HG03097 (cell line): ENCODE results near the gene MID1.

Experiments
- ATAC-seq: cut with Tn5 transposase; IDR thresholded peaks from one replicate; pipeline ENCODE4 v1.9.1; 2021; ENCODE audit not compliant: unreplicated experiment, low FRiP score

The MID1 gene

DNA sequence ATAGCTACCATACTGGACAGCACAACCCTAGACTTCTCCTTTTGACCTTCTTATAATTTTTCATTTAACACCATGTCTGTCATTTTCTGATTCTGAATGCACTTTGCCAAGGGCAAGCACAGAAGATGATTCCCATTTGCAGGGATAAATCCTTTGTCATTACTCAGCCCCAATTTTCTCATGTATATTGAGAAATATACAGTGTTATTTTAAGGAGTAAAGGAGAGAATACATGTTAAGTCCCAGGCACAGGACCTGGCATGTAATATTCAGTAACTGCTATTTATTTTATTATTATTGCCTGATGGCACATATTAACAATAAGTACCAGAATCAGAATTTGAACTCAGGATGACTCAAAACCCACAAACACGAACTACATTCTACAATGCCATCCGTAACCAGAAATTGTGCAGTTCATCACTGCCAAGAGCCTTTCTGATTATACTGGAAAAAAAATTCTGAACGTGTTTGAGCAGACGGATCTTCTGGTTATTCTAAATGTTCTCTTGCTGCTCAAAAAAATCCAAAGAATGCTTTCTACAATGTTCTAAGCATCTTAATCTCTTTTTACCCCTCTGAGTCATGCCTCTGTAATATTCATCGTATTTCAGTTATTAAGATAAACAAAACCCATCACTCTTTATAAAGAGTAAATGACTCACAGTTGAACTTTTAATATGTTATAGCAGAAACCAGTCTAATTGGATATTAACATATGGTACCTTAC is 170.0 kb downstream of the MID1 start:
- no peak for ATAC-seq

DNA sequence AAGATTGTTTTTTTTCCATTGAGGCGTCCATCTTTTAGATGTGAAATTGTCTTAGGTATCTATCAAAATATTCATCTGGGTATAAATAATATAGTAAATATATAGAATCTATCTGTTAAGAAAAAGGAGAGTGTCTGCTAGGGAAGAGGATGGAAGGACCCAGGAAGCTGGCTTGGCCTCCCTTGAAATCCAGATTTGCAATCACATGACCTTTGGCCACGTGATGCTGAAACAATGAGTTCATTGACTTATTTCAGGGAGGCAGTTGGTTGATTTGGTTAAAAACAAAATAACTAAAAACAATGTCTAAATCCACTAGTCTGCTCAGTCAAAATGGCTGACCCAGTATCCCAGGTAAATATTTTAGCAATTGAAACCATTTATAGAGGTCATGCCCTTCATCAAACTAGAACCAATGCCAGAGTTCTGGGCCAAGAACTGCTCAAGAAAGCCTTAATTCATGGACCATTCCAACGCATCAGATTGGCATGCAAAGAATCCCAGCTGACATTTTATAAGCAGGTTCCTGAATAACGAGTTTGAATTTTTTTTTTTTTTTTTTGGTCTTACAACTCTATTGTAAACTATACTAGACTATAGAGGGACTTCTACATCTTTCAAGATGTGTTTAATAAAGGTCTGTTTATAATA is 172.7 kb downstream of the MID1 start:
- ATAC-seq: no peak

DNA sequence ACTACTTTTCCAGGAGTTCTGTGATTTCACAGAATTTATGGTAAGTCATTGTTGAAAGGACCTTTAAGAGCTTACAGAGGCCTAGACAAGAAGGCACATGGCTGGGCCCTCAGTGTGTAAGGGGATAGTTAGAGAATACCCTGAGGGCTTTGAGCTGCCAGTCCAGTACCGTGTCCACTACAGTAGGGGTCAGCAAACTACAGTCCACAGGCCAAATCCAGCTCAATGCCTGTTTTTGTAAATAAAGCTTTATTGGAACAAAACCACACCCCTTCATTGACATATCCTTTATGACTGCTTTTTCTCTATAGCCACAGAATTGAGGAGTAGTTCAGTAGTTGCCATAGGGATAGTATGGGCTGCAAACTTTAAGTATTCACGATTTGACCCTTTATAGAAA is 176.2 kb downstream of the MID1 start:
- no peak for ATAC-seq

DNA sequence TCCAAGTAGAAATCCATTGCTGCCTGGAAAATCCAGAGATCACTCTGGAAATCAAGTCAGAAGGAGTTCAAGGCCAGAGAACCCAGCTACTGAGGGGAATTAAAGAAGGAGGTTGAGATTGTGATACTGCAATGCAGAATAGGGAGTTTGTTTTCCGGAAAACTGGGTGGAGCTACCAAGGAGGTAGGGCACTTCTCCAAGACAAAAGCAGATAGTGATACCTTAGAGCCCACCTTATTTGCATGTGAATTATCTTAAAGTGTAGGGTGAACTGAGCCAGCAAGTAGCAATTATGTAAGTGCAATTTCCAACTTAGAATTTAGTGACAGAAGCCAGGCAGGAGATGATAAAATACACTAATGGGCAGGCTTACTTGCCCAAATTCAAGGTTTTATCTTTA is 178.9 kb downstream of the MID1 start:
- no peak for ATAC-seq

DNA sequence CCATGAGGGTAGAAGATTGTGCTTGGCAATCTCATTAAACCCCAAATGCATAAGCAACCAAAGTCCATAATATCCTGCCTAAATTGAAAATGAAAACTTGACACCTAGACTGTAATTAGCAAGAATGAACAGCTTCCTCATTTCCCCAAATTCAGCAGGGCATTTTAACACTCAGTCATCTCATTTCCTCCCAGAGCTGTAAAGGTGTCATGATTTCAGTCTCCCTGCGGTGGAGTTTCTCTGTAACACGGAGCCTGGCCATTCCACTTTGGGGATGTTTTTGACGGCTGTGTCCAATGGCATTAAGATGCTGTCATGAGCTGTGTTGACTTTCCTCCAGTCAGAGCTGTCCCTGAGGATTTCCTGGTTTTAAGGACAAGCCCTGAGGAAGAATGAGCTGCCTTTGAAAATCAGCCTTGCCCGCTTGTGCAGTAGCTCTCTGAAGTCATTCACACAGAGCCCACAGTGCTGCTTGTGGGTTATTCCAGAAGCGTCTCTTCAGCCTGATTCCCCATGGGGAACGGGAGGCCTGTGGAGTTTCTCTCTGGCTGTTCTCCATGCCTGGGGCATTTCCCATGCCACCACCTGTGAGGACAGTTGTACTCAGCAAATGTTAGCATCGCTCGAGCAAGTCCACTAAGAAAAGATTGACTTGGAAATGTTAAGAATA is 187.0 kb downstream of the MID1 start:
- no peak for ATAC-seq

DNA sequence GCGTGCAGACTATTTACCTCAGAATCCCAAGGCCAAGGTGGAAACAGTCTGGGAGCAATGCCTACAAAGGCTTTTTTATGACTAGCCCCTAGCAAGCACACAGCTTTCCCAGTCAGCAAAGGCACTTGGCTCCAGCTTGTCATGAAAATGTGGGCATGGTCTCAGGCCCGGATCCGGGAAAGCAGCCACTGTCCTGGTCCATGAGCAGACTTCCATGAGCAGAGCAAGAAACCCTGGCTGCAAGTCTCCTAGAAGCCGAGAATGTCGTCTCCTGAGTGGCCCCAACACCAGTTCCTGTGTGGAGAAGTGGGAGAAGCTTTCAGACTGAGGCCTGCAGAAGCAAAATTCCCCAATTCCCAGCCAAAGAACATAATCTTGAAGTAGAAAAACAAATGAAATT is 190.5 kb downstream of the MID1 start:
- no peak for ATAC-seq

DNA sequence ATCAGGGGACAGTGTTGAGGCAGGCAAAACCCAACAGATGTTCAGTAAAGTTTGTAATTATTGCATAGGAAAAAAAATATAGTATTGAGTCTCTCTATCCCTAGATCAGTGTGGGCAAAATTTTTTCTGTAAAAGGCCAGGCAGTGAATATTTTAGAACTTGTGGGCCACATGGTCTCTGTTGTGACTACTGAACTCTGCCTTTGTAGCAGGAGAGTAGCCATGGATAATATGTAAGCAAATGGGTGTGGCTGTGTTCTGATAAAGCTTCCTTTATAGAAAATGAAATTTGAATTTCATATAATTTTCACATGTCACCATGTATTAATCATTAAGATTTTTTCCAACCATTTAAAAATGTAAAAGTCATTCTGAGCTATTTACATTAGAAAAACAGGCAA is 193.1 kb downstream of the MID1 start:
- no peak for ATAC-seq

DNA sequence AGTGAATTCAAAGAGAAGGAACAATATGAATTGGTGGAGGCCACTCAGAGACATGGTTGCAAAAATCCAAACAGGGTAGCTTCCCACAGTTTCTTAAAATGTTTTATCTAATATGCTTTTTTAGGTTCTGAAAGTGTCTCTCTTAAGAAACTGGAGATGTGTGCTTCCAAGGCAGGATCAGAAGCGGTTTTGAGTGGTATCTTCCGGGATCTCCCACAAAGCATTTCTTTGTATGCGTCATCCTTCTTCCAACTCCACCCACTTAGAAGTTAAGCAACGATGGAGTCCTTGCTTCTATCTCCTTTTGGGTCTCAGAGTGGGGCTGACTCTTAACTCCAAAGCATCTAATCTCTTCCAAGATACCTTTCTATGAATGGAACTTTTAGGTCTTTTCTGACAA is 196.7 kb downstream of the MID1 start:
- no peak for ATAC-seq

DNA sequence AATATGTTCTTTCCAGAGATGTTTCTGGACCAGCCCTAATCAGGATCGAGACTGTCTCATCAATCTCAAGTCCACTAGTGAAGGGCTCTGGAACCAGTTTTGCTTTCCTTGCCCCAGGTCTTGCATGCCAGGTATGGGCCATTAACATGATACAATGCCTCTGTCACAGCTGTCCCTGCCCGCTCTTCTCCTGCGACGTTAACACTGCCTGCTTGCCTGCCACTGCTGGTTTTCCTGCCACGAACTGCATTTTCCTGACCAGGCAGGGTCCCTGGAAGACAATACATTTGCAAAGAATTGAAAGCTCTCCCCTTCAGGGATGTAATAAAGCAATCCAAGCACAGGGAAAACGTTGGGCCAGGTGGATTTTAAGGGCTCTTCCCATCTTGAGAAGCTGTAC is 200.3 kb downstream of the MID1 start:
- ATAC-seq: no peak

DNA sequence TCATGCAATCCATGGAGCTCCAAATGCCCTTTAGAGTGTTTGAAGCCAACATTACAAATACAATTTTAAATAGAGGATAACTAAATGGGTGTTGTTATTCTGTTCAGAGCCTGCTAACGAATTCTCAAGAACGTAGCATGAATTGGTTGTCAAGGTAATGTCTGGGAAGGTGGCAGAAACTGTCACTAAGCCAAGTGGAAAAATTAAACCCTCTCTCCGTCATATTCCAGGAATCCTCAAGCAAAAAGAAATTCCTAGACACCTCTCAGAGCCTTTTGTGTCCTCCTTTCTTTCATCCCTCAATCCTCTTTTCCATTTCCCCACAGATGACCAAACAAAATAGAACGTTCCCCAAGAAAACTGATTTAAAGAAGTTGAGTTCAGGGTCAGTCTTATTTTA is 204.0 kb downstream of the MID1 start:
- no peak for ATAC-seq

DNA sequence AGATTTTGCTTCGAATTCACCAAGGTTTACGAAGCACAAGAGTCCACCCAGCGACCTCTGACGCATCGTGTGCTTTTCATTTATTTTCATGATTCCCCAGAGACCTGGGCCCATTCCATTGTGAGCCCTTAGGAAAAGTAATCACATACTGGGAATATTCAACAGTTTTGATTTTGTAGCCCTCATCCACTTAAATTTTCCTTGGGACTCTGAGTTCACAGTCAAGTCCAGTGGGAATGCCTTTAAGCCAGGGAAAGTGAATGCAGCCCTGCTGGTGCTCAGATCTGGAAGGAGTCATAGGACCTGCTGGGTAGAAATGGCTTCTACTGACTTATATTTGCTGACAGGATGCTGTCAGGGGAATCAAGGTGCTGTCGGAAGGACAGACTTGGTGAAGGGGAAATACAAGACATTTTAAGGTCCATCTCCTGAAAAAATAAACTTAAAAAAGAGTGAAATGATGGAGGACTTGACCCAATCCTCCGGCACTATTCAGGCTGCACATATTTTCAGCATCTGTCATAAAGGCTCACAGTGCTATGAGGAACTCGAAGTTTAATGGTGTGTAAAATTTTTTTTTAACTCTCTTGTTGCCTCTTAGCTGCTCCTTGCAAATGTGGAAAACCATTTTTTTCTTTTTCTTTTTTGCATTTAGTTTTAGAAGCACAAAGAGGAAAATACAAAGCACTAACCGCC is 204.9 kb downstream of the MID1 start:
- no peak for ATAC-seq

DNA sequence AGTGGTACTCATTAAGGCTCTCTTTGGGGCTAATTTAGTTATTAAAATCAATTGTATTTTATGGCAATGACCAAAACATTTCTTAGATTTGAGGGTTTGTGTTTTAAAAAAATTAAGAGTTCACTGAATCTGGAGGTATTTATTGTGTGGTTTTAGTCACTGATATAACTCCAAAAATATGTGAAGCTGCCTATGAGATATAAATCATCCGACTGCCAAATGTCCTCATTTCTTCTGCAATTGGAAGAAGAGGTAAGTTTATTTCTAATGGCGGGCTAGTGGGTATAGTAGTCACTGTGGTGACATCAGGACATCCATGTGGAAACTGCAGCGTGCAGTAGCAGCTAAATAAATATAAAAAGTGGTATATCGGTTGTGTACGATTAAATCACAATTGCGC is 205.5 kb downstream of the MID1 start:
- no peak for ATAC-seq

DNA sequence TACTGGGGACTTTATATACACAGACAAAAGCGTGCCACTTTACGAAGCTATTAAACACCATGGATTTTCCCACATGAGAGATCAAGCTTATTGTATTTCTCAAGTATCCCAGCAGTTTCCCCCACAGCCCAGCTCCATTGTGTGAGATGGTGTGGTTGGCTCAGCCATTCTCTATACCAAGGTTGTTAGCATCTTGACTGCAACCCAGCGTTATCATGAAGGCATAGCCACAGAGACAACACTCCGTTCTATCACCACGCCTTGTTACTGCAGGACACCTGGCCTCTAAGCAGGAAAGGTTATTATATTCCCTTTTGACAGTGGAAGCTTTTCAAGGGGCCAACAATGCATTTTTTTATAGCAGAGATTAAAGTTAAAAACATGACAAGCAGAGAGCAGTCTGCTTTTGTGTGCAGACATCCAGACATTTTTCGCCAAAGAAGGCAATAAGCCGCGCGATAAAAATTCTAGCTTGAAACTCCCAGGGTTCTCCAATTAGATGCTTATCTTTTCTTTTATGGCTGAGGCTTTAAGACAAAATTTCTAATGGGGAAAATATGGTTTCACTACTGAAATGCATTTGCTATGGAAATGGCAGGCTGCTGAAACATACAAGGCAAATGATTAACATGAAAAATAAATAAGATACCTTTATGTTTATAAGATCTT is 206.1 kb downstream of the MID1 start:
- no peak for ATAC-seq

DNA sequence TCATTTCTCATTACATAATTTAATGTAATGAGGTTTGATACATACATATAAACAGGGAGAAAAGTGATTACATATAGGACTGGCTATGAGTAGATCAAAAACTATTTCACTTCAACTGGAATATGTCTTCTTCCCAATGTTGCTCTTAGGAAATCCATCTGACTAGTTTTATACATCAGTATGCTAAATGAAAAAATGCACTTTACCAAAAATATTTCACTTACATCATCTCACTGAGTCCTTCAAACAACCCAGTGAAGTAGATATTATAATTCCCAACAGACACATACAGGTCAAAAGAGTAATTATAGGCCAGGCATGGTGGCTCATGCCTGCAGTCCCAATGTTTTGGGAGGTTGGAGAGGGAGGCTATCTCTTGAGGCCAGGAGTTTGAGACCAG is 215.9 kb downstream of the MID1 start:
- ATAC-seq: no peak

DNA sequence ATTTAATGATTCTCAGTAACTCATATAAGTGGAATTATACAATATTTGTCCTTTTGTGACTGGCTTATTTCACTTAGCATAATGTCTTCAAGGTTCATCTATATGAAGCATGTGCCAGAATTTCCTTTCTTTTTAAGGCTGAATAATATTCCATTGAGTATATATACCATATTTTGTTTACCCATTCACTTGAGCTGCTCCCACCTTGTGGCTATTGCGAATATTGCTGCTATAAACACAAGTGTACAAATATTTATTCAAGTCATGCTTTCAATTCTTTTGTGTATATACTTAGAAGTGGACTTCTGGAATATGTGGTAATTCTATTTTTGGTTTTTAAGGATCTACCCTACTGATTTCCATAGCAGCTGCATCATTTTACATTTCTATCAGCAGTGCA is 219.1 kb downstream of the MID1 start:
- no peak for ATAC-seq

DNA sequence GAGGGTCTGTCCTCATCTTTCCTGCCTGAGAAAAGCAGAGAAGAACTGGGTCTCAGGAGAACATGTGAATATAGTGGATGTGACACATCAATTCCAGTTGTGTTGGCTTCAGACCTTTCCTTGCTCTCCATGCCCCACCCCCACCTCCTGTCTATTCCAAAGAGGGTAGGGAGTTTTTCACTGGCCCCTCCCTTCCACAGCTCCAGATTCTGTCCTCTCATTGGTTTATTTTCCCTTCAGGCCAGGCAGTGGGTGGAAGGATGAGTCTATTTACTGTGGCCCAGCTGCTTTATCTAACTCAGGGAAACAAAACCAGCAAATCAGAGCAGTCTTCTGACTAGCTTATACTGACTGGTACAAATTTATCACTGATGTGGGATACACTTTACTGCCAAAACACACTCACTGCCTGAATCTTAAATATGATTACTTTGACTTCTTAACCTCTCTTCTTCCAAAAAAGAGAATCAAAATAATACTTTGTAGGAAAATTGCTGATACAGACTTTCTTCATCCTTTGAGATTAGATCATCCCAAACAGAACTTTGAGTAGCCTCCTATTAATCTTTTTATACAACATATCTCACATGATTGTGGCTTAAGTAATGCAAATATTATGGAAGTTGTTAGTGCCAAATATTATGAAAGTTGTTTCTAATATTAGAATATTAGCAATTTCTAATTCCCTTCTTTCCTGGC is 221.2 kb downstream of the MID1 start:
- no peak for ATAC-seq

DNA sequence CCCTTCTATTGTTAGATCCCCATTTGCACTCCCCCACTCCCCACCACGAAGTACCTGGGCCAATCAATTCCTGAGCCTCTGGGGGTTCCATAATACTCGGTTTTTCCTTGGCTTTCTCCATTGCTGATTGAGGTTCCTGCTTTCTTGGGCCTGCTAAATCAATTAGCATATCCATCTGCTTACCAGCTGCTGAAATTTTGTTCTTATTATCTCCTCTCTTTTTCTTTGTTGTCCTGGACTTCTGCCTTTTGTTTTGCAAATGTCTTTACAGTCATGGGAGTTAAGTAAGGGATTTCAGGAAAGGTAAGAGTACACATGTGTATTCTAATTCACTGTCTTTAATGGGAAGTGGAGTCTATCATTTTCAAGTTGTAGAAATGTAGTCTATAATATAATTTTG is 222.2 kb downstream of the MID1 start:
- ATAC-seq: no peak

DNA sequence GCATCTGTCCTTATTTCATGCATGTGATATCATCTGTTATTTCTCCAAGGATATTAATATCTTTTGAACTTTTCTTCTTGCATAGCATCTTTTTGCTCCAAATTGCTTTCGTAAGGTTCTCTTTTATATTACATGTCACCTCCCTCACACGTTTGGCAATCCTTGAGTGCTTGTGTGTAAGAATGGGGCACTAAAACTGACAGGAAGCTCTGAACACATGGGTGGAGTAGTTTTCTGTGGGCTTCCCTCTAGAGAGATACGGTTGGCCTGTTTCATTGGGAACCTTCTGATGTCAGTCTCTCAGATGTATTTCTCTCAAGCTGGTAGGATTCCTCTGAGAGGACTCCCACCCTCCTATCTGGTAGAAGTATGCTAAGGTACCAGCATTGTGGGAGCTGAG is 223.0 kb downstream of the MID1 start:
- no peak for ATAC-seq

DNA sequence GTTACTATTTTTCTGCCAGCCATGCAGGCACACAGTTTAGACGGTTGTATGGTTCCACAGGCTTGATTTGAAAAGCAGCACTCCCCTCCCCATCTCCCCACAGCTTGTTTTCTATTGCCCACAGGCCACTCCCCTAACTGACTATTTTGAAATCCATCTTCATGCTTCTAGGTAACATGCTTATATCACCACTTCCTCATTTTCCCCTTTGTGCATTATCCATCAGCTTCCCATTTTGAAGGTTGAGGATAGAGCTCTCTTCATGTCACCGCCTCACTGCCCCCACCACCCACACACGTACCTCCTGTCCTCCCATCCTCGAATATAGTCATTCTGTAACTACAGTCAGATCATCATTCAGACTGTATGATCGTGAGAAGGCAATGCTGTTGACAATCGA is 224.7 kb downstream of the MID1 start:
- no peak for ATAC-seq
